CD1c-positive myeloid dendritic cell (primary cell): ENCODE results near the gene GATAD2B.
A peak's percentile ranks its signal among the peaks of the same experiment; 100 is the strongest.
"Not testable (repeated sequence)": the region's sequence is repeated elsewhere in the genome, so short reads cannot be mapped to it uniquely, and the experiment has no call there.

Experiments
- DNase-seq: peaks from one replicate; pipeline ENCODE4 v3.0.0-alpha.2; 2016; ENCODE audit errors: extremely low spot score

Gene GATAD2B

DNA sequence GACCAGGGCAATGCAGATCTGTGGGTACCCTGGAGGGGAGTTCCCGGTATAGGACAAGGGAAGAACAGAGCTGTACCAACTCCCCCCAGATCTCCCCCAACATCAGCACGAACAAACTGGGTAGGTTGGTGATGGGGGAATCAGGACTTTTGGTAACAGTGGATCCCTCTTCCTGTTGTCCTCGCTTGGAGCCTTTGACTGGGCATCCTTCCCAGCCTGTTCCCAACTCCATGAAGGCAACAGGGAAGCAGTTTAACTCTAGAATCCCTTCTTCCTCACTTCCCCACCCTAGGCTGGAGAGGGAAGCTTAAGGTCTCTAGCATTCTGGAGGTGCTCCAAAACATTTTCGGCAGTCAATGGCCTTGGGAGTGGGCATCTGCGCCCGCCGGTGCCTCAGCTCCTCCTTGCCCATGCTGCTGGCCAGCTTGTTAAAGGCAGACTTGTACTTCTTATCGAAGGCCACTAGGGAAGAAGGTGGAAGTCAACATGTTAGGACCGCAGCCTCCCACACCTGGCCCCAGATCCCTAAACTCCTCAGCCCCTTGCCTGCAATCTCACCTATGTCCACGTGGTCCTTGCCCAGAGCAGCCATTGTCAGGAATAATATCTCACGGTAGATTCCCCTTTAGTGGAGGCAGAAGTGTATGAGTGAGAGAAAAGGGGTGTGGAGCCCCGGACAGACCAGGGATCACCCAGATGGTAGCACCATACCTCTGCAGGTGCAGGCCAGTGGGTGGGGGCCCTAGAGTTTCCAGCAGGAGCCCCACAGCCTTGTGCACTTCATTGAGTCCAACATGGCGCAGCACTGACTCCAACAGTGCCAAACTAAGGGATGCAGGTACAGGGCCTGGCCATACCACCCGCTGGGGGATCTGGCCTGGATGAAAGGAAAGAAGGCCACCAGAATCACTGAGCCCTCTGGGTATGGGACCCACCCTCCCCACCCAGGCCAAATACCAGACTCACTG is 7.5 kb upstream of the GATAD2B start:
- DNase-seq: no peak

DNA sequence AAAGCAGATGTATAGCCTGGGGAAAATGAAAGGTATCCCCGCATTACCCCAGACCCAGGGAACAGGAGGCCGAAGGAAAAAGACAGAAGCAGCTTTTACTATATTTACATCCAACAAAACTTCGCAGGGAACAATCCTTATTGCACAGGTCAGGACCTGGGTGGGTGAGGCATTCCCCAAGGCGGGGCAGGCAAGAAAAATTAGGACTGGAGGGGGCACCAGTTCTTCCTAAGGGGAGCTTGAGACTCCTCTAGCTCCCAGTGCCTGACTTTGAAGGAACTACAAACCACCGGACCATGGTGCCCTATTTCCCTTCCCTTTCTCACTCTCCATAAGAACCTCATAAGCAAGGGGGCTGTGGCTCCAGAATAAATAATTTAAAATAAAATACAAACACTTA is 6.7 kb upstream of the GATAD2B start:
- no peak for DNase-seq

DNA sequence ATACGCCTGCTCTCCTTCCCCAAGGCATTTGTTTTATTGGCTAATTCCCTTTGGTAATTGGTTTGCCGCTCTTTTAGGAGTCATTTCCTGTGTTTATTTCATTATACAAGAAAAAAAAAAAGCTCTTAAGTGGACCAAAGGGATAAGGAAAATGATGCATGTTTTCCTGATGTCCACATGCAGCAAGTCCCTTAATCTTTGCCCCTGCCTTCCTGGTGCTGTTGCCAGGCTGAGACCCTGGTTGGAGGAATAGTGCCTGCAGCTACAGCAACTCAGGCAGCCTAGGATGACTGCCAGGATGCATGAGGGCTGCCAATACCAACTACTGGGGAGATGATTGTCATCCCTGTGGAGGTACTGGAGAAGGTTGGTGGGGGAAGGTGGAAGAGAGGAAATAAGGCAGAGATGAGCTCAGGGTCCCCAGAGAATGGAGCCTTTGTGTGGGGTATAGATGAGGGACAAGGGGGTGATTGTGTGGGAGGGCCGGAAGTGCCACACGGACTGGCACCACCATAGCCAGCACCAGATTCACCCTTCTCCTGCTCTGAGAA is 6.1 kb upstream of the GATAD2B start:
- DNase-seq: no peak

DNA sequence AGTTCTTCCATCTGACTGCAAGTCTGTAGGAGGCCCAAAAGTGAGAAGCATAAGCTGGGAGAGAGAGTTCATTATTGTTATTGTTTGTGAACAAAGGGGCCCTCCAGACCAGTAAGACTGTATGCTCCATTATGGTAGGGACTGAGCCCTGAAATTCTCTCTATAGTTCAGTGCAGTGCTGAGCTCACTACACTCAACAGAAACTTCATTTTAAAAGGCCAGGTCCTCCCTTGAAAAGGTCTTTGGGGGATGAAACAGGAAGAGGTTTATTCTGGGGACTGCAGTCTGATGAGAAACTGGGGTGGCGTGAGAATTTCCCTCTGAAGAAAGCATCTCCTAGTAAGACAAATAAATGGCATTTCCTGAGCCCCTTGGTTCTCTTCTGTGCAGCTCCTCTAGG is 5.5 kb upstream of the GATAD2B start:
- no peak for DNase-seq

DNA sequence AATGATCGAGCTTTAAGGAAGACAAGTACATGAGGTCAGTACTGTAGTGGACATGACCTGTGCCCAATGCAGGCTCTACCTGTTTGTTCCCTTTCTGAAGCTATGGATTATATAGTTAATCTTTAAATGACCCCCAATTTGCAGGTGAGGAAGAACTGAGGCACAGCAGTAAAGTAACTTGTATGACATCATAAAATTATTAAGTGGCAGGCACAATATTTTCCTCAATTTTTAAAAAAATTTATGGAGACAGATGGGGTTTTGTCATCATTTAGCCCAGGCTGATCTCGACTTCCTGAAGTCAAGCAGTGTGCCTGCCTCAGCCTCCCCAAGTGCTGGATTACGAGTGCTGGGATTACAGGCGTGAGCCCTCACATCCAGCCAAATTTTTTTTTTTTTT is 3.6 kb upstream of the GATAD2B start:
- no peak for DNase-seq

DNA sequence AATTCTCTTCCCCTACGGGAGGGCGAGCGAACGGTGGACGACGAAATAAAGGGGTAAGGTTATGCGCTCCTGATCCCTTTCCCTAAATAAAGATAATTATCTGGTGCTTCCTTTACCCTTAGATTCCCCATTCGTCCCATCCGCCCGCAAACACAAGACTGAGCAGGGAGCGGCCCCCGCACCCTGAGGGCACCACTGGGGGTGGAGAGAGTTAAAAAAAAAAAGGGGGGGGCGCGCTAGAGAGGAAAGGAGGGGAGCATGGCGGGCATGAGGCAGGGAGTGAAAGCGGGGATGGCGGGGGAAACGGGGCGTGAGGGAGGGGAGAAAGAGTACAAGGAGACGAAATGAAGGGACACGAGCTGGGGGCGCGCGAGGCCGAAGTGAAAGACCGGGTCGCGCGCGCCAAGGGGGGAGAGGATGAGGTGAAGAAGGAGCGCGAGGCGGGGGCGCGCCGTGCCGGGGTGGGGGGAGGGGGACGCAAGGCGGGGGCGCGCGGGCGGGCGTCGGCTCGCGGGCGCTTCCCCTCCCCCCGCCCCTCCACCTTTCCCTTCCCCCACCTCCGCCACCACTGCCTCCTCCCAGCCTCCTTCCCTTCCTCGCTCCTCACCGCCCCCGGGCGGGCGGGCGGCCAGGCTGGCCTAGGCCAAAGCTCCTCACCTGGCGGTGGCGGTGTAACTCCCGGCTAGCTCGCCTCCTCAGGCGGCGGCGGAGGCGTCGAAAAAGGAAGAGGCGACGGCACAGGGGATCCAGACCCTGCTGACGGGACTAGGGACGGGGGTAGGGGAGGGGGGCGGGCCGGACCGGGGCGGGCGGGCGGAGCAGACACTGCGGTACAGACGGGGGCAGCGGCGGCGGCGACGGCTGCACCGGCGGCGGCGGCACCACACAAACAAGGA is 448 bp downstream of the GATAD2B start:
- peak; percentile 8 for DNase-seq

DNA sequence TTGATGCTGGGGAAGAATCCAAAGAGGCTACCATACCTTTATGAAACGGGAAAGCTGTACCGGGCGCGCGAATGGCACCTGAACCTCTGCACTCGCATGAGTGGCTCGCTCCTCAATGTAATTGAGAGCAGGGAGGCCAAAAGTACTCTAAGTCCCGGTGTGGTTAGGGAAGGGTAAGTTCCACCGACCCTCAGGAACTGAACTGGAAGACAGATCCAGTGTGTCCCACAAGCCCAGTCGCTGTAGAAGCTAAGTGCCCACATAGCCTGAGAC is 1.0 kb downstream of the GATAD2B start:
- DNase-seq: no peak

DNA sequence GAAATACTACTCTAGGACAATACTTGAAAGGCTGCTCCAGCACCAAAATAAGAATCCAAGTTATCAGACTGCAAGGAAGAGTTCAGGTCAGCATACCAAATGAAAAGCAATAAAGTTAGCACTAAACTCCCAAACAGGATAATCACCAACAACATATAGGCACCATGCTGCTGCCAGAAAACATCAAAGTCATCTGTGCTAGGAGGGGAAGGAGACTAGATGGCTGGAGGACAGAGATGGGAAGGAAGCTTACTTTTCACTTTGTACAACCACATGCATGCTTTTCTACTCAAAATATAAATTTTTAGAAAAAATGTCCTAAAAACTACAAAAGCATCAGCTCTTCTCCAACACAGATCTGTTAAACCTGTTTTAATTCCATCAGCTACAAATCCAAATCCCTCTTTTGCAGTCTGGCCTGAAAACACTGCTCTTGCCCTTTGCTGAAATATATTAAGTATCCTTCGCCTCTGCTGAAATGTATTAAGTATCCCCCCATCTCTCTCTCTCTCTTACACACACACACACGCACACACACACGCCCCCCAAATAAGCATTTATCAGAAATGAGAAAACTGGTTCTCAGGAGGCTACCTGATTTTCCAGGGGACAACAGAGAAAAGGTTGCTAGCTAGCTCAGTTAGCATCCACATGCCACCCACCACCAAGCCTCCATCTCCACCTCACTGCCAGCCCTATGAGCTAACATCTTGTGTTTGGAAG is 1.5 kb downstream of the GATAD2B start:
- no peak for DNase-seq

DNA sequence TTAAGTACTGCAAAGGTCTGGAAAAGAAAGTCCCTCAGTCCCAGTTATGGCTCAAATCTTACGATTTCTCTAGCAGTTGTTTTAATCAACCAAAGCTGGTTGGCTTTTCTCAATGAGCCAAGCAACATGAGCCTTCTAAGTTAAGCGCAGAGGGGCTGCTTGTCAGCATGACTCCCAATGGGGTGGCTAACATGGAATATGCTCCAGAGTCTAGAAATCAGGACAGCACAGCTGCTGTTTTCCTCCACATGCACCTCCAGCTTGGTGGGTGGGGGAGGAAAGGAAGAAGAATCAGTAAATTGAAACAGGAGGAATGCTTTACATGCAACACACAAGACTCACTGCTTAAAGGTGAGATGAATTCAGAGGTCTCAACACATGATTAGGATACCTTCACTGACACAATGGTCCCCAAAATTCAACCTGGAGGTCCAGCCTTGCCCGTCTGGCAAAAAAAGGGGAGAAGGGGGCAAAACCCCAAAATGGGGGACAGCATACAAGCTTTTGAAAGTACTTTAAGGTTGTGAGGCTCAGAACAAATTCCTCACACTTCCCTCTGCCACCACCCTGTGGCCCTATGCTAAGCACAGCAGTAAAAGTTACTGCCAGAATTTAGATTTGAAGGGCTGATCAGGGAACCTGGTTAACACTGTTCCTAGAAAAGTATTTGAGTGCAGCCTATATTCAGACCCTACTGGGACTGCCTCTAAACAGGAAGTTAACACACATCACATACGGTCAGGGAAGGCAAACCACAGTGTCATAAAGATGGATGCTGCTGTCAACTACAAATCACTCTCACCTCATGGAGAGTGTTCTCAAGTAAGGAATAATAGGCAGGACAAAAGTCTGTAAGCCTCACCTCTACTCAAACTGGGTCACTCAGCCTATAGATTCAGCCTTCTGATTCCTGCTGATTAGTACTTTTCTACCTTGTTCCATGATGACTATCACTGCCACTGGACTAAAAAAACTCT is 2.6 kb downstream of the GATAD2B start:
- peak; percentile 45 for DNase-seq

DNA sequence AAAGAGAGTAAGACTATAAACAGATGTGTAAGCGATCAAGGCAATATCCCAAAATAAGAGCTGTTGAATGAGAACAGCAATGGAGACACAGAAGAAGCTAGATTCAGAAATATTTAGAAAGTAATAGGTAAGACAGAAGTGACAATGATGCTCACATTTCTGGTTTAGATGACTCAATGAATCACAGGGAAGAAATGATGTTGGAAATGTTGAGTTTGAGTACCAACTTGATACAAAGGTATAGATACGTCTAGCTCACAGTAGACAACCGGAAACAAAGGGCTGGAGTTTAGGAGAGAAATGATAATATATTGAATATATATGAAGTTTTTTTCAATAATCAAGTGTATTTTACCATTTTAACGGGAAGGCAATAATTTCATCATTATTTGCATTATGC is 6.5 kb downstream of the GATAD2B start:
- no peak for DNase-seq

DNA sequence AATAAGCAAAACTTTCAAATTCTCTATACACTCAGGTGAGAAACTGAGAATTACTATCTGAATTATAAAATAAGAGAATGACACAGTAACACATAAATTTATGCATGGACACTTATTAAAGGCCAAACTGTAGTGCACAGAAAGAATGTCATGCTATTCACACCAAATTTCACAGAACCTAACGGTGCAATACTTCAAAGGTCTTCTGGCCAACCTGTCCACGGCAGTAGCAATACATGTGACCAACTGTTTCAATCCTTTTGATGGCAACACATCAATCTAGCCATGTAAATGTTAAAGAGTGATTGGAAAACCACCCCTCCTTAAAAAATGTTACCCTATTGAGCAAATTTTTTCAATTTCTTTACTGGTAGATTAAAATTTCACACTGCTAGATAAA is 10.4 kb downstream of the GATAD2B start:
- DNase-seq: no peak

DNA sequence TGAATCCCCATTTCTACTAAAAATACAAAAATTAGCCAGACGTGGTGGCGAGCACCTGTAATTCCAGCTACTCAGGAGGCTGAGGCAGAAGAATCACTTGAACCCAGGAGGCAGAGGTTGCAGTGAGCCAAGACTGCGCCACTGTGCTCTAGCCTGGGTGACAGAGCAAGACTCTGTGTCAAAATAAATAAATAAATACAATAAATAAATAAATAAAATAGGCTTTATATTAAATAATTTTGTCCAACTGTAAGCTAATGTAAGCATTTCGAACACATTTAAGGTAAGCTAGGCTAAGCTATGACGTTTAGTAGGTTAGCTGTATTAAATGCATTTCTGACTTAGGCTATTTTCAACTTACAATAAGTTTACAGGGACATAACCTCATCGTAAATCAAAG is 12.2 kb downstream of the GATAD2B start:
- DNase-seq: not testable (repeated sequence)

DNA sequence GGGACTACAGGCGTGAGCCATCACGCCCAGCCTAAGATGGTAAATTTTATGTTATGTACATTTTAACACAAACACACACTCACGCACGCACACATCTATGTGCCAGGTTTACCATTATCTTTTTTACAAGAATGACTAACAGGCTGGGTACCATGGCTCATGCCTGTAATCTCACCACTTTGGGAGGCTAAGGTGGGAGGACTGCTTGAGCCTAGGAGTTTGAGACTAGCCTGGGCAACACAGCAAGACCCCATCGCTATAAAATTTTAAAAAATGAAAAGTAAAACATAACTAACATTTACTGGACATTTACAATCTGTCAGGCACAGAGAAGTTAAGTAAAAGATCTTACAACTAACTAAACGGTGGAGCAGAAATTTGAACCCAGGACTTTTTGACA is 14.7 kb downstream of the GATAD2B start:
- no peak for DNase-seq

DNA sequence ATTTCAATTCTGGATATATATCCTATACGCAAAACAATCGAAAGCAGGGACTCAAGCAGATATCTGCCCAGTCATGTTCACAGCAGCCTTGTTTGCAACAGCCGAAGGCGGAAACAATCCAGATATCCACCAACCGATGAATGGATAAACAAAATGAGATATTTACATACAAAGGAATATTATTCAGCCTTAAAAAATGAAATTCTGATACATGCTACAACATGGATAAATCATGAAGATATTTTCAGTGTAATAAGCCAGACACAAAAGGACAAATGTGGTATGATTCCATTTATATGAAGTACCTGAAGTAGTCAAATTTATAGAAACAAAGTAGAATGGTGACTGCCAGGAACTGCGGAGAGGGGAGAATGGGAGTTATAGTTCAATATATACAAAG is 15.6 kb downstream of the GATAD2B start:
- DNase-seq: no peak

DNA sequence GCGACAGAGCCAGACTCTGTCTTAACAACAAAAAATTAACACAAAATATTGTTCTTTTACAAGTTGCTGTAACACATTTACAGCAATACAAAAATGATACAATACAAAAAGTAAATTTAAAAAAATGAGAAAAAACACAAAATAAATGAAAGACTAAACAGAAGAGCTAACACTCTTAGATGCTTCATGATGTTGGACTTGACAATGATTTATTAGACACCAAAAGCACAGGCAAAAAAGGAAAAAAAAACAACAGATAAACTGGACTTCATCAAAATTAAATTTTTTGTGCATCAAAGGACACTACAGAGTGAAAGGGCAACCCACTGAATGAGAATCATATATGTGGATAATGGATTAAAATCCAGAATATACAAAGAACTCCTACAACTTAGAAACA is 16.4 kb downstream of the GATAD2B start:
- no peak for DNase-seq

DNA sequence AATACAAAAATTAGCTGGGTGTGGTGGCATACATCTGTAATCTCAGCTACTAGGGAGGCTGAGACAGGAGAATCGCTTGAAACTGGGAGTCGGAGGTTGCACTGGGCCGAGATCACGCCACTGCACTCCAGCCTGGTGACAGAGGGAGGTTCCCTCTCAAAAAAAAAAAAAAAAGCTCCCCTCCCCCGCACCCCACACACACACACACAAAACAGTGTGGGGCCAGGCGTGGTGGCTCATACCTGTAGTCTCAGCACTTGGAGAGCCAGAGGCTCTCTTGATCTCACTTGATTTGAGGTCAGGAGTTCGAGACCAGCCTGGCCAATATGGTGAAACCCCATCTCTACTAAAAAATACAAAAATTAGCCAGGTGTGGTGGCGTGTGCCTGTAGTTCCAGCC is 16.9 kb downstream of the GATAD2B start:
- not testable (repeated sequence) for DNase-seq

DNA sequence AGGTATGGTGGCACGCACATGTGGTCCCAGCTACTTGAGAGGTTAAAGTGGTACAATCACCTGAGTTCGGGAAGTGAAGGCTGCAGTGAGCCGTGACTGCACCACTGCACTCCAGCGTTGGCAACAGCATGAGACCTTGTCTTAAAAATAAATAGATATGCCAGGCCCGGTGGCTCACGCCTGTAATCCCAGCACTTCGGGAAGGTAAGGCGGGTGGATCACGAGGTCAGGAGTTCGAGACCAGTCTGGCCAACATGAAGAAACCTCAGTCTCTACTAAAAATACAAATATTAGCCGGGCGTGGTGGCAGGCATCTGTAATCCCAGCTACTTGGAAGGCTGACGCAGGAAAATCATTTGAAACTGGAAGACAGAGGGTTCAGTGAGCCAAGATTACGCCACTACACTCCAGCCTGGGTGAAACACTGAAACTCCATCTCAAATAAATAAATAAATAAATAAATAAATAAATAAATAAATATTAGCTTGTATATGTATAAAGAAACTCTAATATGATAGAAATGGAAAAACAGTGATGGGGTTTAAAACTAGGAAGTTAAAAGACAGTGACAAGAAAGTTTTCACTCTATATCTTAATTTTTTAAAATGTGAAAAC is 18.8 kb downstream of the GATAD2B start:
- no peak for DNase-seq

DNA sequence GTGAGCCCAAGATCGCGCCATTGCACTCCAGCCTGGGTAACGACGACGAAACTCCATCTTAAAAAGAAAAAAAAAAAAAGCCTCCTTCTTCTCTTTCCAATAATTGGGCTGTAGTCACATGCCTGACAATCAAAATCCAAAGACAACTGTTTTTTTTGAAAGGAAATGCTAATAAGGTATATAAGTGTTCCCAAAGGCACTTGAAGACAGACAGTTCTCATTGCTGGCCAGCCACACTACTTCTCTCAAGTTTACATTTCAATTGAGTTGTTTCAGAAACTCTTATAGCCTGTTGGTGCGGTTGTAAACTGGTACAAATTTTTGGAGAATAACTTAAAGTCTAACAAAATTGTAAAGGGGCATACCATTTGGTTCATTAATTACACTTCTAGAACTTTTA is 23.3 kb downstream of the GATAD2B start:
- DNase-seq: no peak

DNA sequence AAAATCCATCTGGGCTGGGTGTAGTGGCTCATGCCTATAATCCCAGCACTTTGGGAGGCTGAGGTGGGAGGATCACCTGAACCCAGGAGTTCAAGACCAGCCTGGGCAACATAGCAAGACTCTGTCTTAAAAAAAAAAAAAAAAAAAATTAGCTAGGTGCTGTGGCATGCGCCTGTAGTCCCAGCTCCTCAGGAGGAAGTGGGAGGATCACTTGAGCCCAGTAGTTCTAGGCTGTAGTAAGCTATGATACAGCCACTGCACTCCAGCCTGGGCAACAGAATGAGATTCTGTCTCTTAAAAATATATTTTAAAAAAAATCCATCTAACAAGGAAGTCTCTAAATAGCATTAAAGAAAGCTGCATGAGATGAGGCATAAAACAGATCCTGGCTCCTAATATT is 26.9 kb downstream of the GATAD2B start:
- not testable (repeated sequence) for DNase-seq

DNA sequence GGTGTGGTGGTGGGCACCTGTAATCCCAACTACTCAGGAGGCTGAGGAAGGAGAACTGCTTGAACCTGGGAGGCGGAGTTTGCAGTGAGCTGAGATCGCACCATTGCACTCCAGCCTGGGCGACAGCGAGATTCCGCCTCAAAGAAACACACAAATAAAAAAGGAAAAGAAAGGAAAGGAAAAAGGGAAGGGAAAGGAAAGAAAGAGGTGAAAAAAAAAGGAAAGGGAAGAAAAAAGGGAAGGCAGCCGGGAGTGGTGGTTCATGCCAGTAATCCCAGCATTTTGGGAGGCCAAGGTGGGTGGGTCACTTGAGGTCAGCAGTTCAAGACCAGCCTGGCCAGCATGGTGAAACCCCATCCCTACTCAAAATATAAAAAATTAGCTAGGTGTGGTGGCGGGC is 31.7 kb downstream of the GATAD2B start:
- not testable (repeated sequence) for DNase-seq
